Skeletal muscle tissue (tissue), 4 donors: ENCODE measurements around the gene SECTM1. TPM values are rescaled to one million over a fixed set of nuclear protein-coding genes. Genes with fewer than 3 reads are reported as not detected.
"Not testable (repeated sequence)": the region's sequence is repeated elsewhere in the genome, so short reads cannot be mapped to it uniquely, and the experiment has no call there.

Source experiments
- H3K27ac ChIP-seq: one replicate; pipeline ENCODE4 v1.7.0; 2013; ENCODE audit warnings: mild to moderate bottlenecking, low read depth, low read length, inconsistent platforms
- H3K27me3 ChIP-seq, 3 donors: one replicate each; pipeline ENCODE4 v1.7.0; 2013; ENCODE audit warnings: low read length in 3 of 3; ENCODE audit not compliant: control insufficient read depth in 3 of 3, insufficient read depth in 3 of 3
- H3K36me3 ChIP-seq, 3 donors: one replicate each; pipeline ENCODE4 v1.7.0; 2013; ENCODE audit warnings: low read length in 3 of 3; ENCODE audit not compliant: control insufficient read depth in 3 of 3, insufficient read depth in 3 of 3
- H3K4me1 ChIP-seq, 3 donors: one replicate each; pipeline ENCODE4 v1.7.0; 2013; ENCODE audit warnings: low read length in 3 of 3, mild to moderate bottlenecking in 3 of 3; ENCODE audit not compliant: control insufficient read depth in 3 of 3, insufficient read depth in 3 of 3
- H3K4me3 ChIP-seq, 3 donors: one replicate each; pipeline ENCODE4 v1.7.0; 2013; ENCODE audit warnings: low read length in 3 of 3
- H3K9ac ChIP-seq, 3 donors: one replicate each; pipeline ENCODE4 v1.7.0; 2013; ENCODE audit warnings: low read length in 3 of 3, mild to moderate bottlenecking in 3 of 3, moderate library complexity in 2 of 3, low read depth in 1 of 3
- H3K9me3 ChIP-seq, 3 donors: one replicate each; pipeline ENCODE4 v1.7.0; 2013; ENCODE audit warnings: low read length in 3 of 3; ENCODE audit not compliant: control insufficient read depth in 3 of 3
- total RNA-seq: library from RNA; depleted of rRNA; stranded (reverse); fragments of >200 nt; gene quantifications from one replicate; pipeline ENCODE4 v1.2.3, GENCODE V29; 2014
- donor health status: Osteomylitis.

The SECTM1 gene
- total RNA-seq, 1 donor from 2014 or later, result 13.0 TPM

GRCh38 chr17:82367724-82368524 is 34.4 kb upstream of the SECTM1 start:
- no peaks in the 10 kb centered on the region for H3K9me3 ChIP-seq
- no peaks in the 10 kb centered on the region for H3K36me3 ChIP-seq
- H3K27me3 ChIP-seq, result peaks cover 12 to 33% (median 31%) of the 10 kb centered on the region in 3 donors
- H3K9ac ChIP-seq, result no peak overlapping the region
- H3K4me1 ChIP-seq, result peaks cover 8 to 23% (median 16%) of the 10 kb centered on the region in 3 donors
- H3K4me3 ChIP-seq, result no peak overlapping the region
- no peak overlapping the region for H3K27ac ChIP-seq

GRCh38 chr17:82366749-82367148 is 33.2 kb upstream of the SECTM1 start:
- no peak overlapping the region for H3K27ac ChIP-seq
- H3K4me3 ChIP-seq, result no peak overlapping the region
- H3K9ac ChIP-seq, result no peak overlapping the region
- no peaks in the 10 kb centered on the region for H3K9me3 ChIP-seq
- peaks cover 12 to 24% (median 22%) of the 10 kb centered on the region in 3 donors for H3K27me3 ChIP-seq
- no peaks in the 10 kb centered on the region for H3K36me3 ChIP-seq
- peaks cover 8 to 12% (median 11%) of the 10 kb centered on the region in 3 donors for H3K4me1 ChIP-seq

- Histone ChIP-seq H3K9ac (no peak overlapping the region), H3K36me3 (no peaks in the 10 kb centered on the region), H3K27ac (no peak overlapping the region), H3K27me3 (peaks cover 8 to 18% (median 14%) of the 10 kb centered on the region in 3 donors), H3K4me3 (no peak overlapping the region), H3K9me3 (no peaks in the 10 kb centered on the region), H3K4me1 (peaks cover 3 to 5% (median 3%) of the 10 kb centered on the region in 3 donors)
Observed at GRCh38 chr17:82365606-82366295, 32.2 kb upstream of the SECTM1 start.

GRCh38 chr17:82361885-82362633 is 28.5 kb upstream of the SECTM1 start:
- H3K4me1 ChIP-seq, result peaks cover 0 to under 1% (median 0%) of the 10 kb centered on the region in 3 donors
- no peak overlapping the region for H3K4me3 ChIP-seq
- H3K27ac ChIP-seq, result no peak overlapping the region
- H3K9me3 ChIP-seq, result no peaks in the 10 kb centered on the region
- H3K36me3 ChIP-seq, result no peaks in the 10 kb centered on the region
- peaks cover 9 to 13% (median 11%) of the 10 kb centered on the region in 3 donors for H3K27me3 ChIP-seq
- no peak overlapping the region for H3K9ac ChIP-seq

- not testable (repeated sequence) for H3K36me3 ChIP-seq, H3K27ac ChIP-seq, H3K4me3 ChIP-seq, H3K9me3 ChIP-seq, H3K9ac ChIP-seq, H3K4me1 ChIP-seq
- peaks cover 15 to 35% (median 25%) of the 10 kb centered on the region in 3 donors for H3K27me3 ChIP-seq
Observed at GRCh38 chr17:82359451-82360074, 26.0 kb upstream of the SECTM1 start.

GRCh38 chr17:82358465-82359350 is 25.1 kb upstream of the SECTM1 start, which contains the start of gene TEX19:
Gene TEX19 (plus strand): TSS chr17:82359247. CDS start chr17:82362151, 2,904 bp downstream.
- Histone ChIP-seq H3K27ac (no peak within 1 kb of the TSS), H3K4me3 (no peak within 1 kb of the TSS), H3K9me3 (no peaks in the 10 kb centered on the region), H3K4me1 (peaks cover 7 to 8% (median 8%) of the 10 kb centered on the region in 3 donors), H3K9ac (no peak within 1 kb of the TSS), H3K27me3 (peaks cover 16 to 42% (median 25%) of the 10 kb centered on the region in 3 donors), H3K36me3 (no peaks in the 10 kb centered on the region)

- peaks cover 7 to 8% (median 8%) of the 10 kb centered on the region in 3 donors for H3K4me1 ChIP-seq
- peaks cover 19 to 42% (median 25%) of the 10 kb centered on the region in 3 donors for H3K27me3 ChIP-seq
- H3K9me3 ChIP-seq, result no peaks in the 10 kb centered on the region
- no peak overlapping the region for H3K27ac ChIP-seq
- no peak overlapping the region for H3K4me3 ChIP-seq
- no peaks in the 10 kb centered on the region for H3K36me3 ChIP-seq
- no peak overlapping the region for H3K9ac ChIP-seq
Observed at GRCh38 chr17:82357394-82357793, 23.8 kb upstream of the SECTM1 start.

- peaks cover 19 to 42% (median 25%) of the 10 kb centered on the region in 3 donors for H3K27me3 ChIP-seq
- H3K9ac ChIP-seq, result no peak overlapping the region
- peaks cover 8 to 12% (median 8%) of the 10 kb centered on the region in 3 donors for H3K4me1 ChIP-seq
- H3K27ac ChIP-seq, result no peak overlapping the region
- no peaks in the 10 kb centered on the region for H3K36me3 ChIP-seq
- no peak overlapping the region for H3K4me3 ChIP-seq
- H3K9me3 ChIP-seq, result no peaks in the 10 kb centered on the region
Observed at GRCh38 chr17:82356845-82357355, 23.3 kb upstream of the SECTM1 start.
